SK-N-SH (cell line): Measurements from ENCODE around the gene CMTM1. TPM values are rescaled to one million over a fixed set of nuclear protein-coding genes. Genes with fewer than 3 reads are reported as not detected.

Source experiments
- CTCF ChIA-PET: fragments of 300-600, 350-600 bp; formaldehyde crosslinking; extraction: SDS; loops from one replicate; lab custom pipeline; 2021; lab: Yijun Ruan, JAX
- POLR2A ChIA-PET: fragments of 350-600 bp; sonication (Branson Sonifier 250); formaldehyde crosslinking; extraction: SDS; loops from one replicate; lab custom pipeline; 2020; ENCODE audit warnings: antibody characterized with exemption, inconsistent platforms; lab: Yijun Ruan, JAX
- DNase-seq: peaks from one replicate; pipeline ENCODE4 v3.0.0; 2012
- H2AFZ ChIP-seq: fragments of 200-600 bp; sonication (generic); 2 replicates; pipeline ENCODE4 v1.8.1; 2016; ENCODE audit warnings: antibody characterized with exemption, mild to moderate bottlenecking, low read depth
- H3F3A ChIP-seq: fragments of 200-600 bp; sonication (generic); replicated peaks from 2 replicates; pipeline ENCODE3; 2016; ENCODE audit warnings: antibody characterized with exemption, mild to moderate bottlenecking; ENCODE audit not compliant: insufficient read depth
- H3K27ac ChIP-seq, 2 experiments: fragments of 200-500 bp in 1 of 2; fragments of 200-600 bp in 1 of 2; sonication (Bioruptor generic) in 1 of 2; sonication (generic), shearing (Covaris generic) in 1 of 2; 2 replicates each; pipeline versions ENCODE4 v1.5.1 to v1.6.1; 2014 to 2016; ENCODE audit warnings: low read depth in 2 of 2, inconsistent platforms in 1 of 2, low read length in 1 of 2, mild to moderate bottlenecking in 1 of 2, mixed read lengths in 1 of 2
- H3K27me3 ChIP-seq: fragments of 200-600 bp; sonication (generic), shearing (Covaris generic); 2 replicates; pipeline ENCODE4 v1.6.1; 2016; ENCODE audit warnings: mixed run types; ENCODE audit not compliant: insufficient read depth
- H3K36me3 ChIP-seq, 2 experiments: fragments of 200-500 bp in 1 of 2; fragments of 200-600 bp in 1 of 2; sonication (Bioruptor generic) in 1 of 2; sonication (generic) in 1 of 2; replicated peaks in 1 of 2; 2 replicates each; pipeline versions ENCODE3 to v1.5.1; 2014 to 2016; ENCODE audit warnings: low read length in 1 of 2, mild to moderate bottlenecking in 1 of 2; ENCODE audit not compliant: insufficient read depth in 2 of 2, control insufficient read depth in 1 of 2
- H3K4me1 ChIP-seq, 2 experiments: fragments of 200-500 bp in 1 of 2; fragments of 200-600 bp in 1 of 2; sonication (Bioruptor generic) in 1 of 2; sonication (generic), shearing (Covaris generic) in 1 of 2; 2 replicates each; pipeline versions ENCODE4 v1.5.1 to v1.6.1; 2014 to 2016; ENCODE audit warnings: low read depth in 1 of 2, low read length in 1 of 2, mixed run types in 1 of 2; ENCODE audit not compliant: insufficient read depth in 2 of 2, control insufficient read depth in 1 of 2
- H3K4me2 ChIP-seq: fragments of 200-600 bp; sonication (generic), shearing (Covaris generic); 2 replicates; pipeline ENCODE4 v1.6.1; 2017; ENCODE audit warnings: mixed run types
- H3K4me3 ChIP-seq, 2 experiments: fragments of 200-500 bp in 1 of 2; fragments of 200-600 bp in 1 of 2; sonication (Bioruptor generic) in 1 of 2; sonication (generic), shearing (Covaris generic) in 1 of 2; 2 replicates each; pipeline versions ENCODE4 v1.5.1 to v1.8.1; 2014 to 2016; ENCODE audit warnings: low read depth in 2 of 2, inconsistent platforms in 1 of 2, low read length in 1 of 2, mild to moderate bottlenecking in 1 of 2, mixed read lengths in 1 of 2, moderate library complexity in 1 of 2
- H3K79me2 ChIP-seq: fragments of 200-600 bp; sonication (generic); 2 replicates; pipeline ENCODE4 v1.8.1; 2017; ENCODE audit warnings: mild to moderate bottlenecking; ENCODE audit not compliant: insufficient read depth
- H3K9ac ChIP-seq: fragments of 200-600 bp; sonication (generic); 2 replicates; pipeline ENCODE4 v1.6.1; 2017; ENCODE audit warnings: mixed run types
- H3K9me2 ChIP-seq: fragments of 200-600 bp; sonication (generic); 2 replicates; pipeline ENCODE4 v1.6.1; 2017; ENCODE audit warnings: mixed run types
- H3K9me3 ChIP-seq: fragments of 200-600 bp; sonication (generic); 2 replicates; pipeline ENCODE4 v1.6.1; 2017; ENCODE audit warnings: mixed run types, mild to moderate bottlenecking, moderate library complexity
- H4K20me1 ChIP-seq: fragments of 200-600 bp; sonication (generic); 2 replicates; pipeline ENCODE4 v1.6.1; 2017; ENCODE audit warnings: mild to moderate bottlenecking, mixed run types; ENCODE audit not compliant: insufficient read depth
- CHD2 ChIP-seq: fragments of 150-350 bp; IDR thresholded peaks from 2 replicates; pipeline ENCODE4 v1.6.1; 2018; ENCODE audit warnings: low read length; ENCODE audit not compliant: partially characterized antibody
- EP300 ChIP-seq, 2 experiments: IDR thresholded peaks; 2 replicates each; pipeline versions ENCODE4 v1.4.0 to v1.6.1; 2012; ENCODE audit warnings: borderline replicate concordance in 1 of 2, low read depth in 1 of 2, low read length in 1 of 2
- FOSL2 ChIP-seq: IDR thresholded peaks from 2 replicates; pipeline ENCODE4 v1.4.0; 2012; ENCODE audit warnings: low read depth, mild to moderate bottlenecking, moderate library complexity, borderline replicate concordance
- FOXJ3 ChIP-seq: sonication (generic); formaldehyde crosslinking; IDR thresholded peaks from 2 replicates; pipeline ENCODE4 v1.5.1; 2020; ENCODE audit warnings: mild to moderate bottlenecking, missing genetic modification reagents
- NFIC ChIP-seq: IDR thresholded peaks from 2 replicates; pipeline ENCODE4 v1.4.0; 2012; ENCODE audit warnings: borderline replicate concordance
- NRF1 ChIP-seq: IDR thresholded peaks from 2 replicates; pipeline ENCODE4 v1.6.1; 2012; ENCODE audit warnings: low read depth, mild to moderate bottlenecking, low read length
- POLR2AphosphoS5 ChIP-seq: IDR thresholded peaks from 2 replicates; pipeline ENCODE4 v1.6.1; 2012; ENCODE audit warnings: low read depth, low read length
- REST ChIP-seq: IDR thresholded peaks from 2 replicates; pipeline ENCODE4 v1.6.1; 2012; ENCODE audit warnings: mild to moderate bottlenecking, low read depth, low read length, moderate library complexity
- RXRA ChIP-seq: IDR thresholded peaks from 2 replicates; pipeline ENCODE4 v1.4.0; 2012; ENCODE audit warnings: low read depth, mild to moderate bottlenecking, borderline replicate concordance
- TEAD4 ChIP-seq: IDR thresholded peaks from 2 replicates; pipeline ENCODE4 v1.4.0; 2012; ENCODE audit warnings: mild to moderate bottlenecking, borderline replicate concordance; ENCODE audit not compliant: insufficient read depth
- WGBS: methylation state at CpG from one replicate; pipeline ENCODE4 v1.1.6; 2017; ENCODE audit warnings: low lambda C conversion rate; 5-methylcytosine and 5-hydroxymethylcytosine counted together
- polyA plus RNA-seq, 3 experiments: library from polyadenylated mRNA; depleted of rRNA; stranded (reverse); fragments of >200 nt; gene quantifications; 2 replicates each; pipeline ENCODE4 v1.2.3, GENCODE V29; 2012

Gene CMTM1
- polyA plus RNA-seq, 1 of the 3 experiments (the other 2 are of a cell fraction): 3.7 TPM

DNA sequence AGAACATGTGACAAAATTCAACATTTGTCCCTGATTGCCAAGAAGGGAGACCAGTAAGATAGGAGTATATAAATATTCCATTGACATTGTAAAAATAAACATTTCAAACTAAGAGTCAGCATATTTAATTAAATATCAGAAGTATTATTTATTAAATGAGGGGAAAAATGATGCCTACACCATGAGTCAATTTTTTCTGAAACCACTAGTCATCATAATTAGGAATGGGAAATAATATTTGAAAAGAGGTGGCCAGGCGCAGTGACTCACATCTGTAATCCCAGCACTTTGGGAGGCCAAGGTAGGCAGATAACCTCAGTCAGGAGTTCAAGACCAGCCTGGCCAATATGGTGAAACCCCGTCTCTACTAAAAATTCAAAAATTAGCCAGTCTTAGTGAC is 2.1 kb downstream of the CMTM1 start:
- DNase-seq: no peak
- Histone ChIP-seq H3K4me1 (peaks cover 0 to 23% of the 10 kb centered on the region in 2 experiments; a peak in 2 of 4 replicates), H3K36me3 (peaks cover 29 to 39% of the 10 kb centered on the region in 2 experiments), H4K20me1 (peaks cover 11% of the 10 kb centered on the region; the same call in 1 of the 2 replicates), H3F3A (peaks cover 42% of the 10 kb centered on the region), H3K27me3 (no peaks in the 10 kb centered on the region), H3K79me2 (peaks cover 4% of the 10 kb centered on the region; the same call in 1 of the 2 replicates), H3K4me3 (no peak overlapping the region), H3K4me2 (no peak overlapping the region), H3K9me2 (no peaks in the 10 kb centered on the region), H2AFZ (no peak overlapping the region), H3K9ac (no peak overlapping the region), H3K27ac (peak overlapping the region in 1 of 2 experiments; percentile 80; a peak in 2 of 4 replicates), H3K9me3 (no peaks in the 10 kb centered on the region)
- CTCF ChIA-PET: interaction anchor here (1.9 kb wide), 1 partner anchor 10 kb away, joined by 4 read pairs; no protein-coding TSS in a partner anchor
- TF ChIP-seq RXRA (no peak), CHD2 (no peak), POLR2AphosphoS5 (no peak), NRF1 (no peak), NFIC (no peak), TEAD4 (no peak), EP300 (IDR thresholded peaks at IDR 0.05; ENCODE audit: borderline replicate concordance in 1 of 2, low read depth in 1 of 2, low read length in 1 of 2) (no peak), REST (no peak), FOSL2 (no peak)
- POLR2A ChIA-PET: no interaction called here
- 97% methylated on average over 2 of the region's 2 CpGs for WGBS

GRCh38 chr16:66569131-66569530 is 2.9 kb downstream of the CMTM1 start:
- Histone ChIP-seq H3K27ac (peak overlapping the region in 1 of 2 experiments; percentile 80; a peak in 2 of 4 replicates), H3K9ac (0 out of 2 replicates have a peak overlapping the region, but pooled peaks have one; percentile 2)

More at GRCh38 chr16:66569131-66569530, 2.9 kb downstream of the CMTM1 start:
- peaks cover 4% of the 10 kb centered on the region; the same call in 1 of the 2 replicates for H3K79me2 ChIP-seq
- peak overlapping the region; percentile 59; the same call in 1 of the 2 replicates for H3K4me2 ChIP-seq
- H2AFZ ChIP-seq: no peak overlapping the region
- 93% methylated on average over 1 of the region's 1 CpG for WGBS
- no peak for DNase-seq
- TF ChIP-seq FOXJ3 (CRISPR knock-in tag): no peak
- H3K9me2 ChIP-seq: no peaks in the 10 kb centered on the region
- H3K4me3 ChIP-seq: no peak overlapping the region
- ChIA-PET CTCF (interaction anchor here (0.9 to 1.9 kb wide), 2 partner anchors 11 to 162 kb away, joined by 3 to 4 read pairs; no protein-coding TSS in a partner anchor), POLR2A (no interaction called here)
- H3K9me3 ChIP-seq: no peaks in the 10 kb centered on the region
- H3K36me3 ChIP-seq: peaks cover 26 to 32% of the 10 kb centered on the region in 2 experiments
- H3F3A ChIP-seq: peaks cover 34% of the 10 kb centered on the region
- H3K4me1 ChIP-seq: peaks cover 0 to 23% of the 10 kb centered on the region in 2 experiments; a peak in 2 of 4 replicates
- no peaks in the 10 kb centered on the region for H3K27me3 ChIP-seq
- peaks cover 11% of the 10 kb centered on the region; the same call in 1 of the 2 replicates for H4K20me1 ChIP-seq
